ENCODE data around the gene MBNL2.

Gene MBNL2

DNA sequence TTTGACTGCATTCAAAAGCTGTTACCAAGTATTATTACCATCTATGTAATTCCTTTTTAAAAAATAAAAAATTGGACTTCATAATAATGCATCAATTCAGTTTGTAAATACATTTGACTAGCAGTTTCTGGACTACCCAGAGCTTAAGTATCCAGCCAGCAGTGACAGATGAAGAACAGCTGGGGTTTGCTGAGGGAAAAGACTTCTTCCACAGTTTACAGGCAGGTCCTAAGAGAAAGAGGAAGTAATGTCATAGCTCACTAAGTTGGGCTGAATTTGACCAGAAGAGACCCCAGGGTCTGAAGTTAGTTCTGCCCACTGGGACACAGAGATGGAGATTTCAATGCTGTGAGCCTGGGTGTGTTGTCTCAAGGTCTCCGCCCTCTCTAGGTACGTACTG is 96.4 kb downstream of the MBNL2 start:
- in situ Hi-C loops (cut with HindIII; ENCODE audit: low sequenced_read_pairs): no loop called here

DNA sequence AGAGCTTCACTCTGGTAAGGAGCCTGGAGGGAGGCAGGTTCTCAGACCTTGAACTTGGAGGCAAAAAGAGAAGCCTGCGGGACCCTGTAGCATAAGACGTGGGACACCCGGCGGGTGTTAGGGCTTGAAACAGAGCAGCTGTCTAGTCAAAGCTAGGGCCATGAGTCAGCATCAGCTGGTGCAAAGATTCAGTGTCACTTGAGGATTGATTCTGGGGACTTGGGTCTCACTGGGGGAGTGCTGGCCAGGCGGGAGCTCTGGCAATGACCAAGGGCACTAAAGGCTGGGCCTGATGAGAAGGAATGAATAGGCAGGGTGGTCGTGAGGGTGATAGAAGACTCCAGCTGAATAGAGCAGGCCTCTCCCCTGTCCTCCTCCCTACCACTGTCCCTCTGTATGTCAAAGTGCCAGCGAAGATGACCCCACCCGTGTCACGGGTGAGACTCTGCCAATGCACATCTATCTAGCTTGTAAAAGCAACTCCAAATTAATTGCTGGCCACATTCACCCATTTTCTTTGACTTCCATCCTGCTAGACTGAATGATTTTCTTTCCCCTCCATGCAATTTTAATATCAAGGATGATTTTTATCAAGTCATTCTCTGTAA is 97.1 kb downstream of the MBNL2 start:
- in situ Hi-C loops (cut with HindIII; ENCODE audit: low sequenced_read_pairs): no loop called here

DNA sequence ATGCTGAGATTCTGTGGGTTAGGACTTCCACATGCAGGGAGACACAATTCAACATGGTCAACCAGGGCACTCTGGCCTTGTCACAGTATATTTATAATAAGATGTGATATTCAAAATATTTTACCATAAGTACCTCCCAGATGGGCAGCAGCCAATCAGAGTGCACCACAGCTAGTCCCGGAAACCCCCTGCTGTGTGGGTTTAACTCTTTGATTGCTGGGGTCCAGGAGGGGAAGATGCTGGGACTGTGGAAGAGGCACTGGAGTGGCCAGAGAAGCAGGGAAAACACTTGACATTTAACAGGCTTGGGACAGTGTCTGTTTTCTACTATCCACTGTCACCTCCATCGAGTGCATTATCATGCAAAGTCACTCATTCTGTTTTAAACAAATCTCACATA is 99.0 kb downstream of the MBNL2 start:
- in situ Hi-C loops (cut with HindIII; ENCODE audit: low sequenced_read_pairs): no loop called here

DNA sequence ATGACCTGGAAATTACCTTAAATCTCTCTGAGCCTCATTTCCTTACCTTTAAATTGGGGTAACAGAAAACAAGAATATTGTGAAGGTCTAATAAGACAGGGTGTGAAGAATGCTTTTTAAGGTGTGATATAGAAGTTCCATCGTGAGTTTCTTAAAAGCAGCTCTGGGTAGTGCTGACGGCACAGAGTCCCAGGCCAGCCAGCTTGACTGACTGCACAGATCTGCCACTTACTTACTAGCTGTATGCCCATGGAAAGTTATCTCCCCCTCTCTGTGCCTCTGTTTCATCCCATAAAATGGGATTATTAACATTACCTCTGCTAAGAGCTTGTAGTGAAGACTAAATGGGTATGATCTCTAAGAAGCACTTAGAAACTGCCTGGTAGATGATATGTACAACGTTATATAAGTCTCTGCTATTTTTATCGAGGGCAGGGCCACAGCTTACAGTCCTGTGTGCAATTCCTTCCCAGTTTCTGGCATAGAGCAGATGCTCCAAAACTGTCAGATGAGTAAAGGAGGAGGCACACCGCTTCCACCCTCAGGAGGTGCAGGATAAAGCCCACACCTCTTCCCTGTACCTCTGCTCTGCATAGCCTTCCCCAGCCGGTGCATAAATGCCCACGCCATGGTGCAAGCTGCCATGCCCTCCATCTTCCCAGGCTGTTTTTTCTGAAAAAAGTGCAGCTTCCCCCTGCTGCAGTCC is 99.6 kb downstream of the MBNL2 start:
- in situ Hi-C loops (cut with HindIII; ENCODE audit: low sequenced_read_pairs): no loop called here

DNA sequence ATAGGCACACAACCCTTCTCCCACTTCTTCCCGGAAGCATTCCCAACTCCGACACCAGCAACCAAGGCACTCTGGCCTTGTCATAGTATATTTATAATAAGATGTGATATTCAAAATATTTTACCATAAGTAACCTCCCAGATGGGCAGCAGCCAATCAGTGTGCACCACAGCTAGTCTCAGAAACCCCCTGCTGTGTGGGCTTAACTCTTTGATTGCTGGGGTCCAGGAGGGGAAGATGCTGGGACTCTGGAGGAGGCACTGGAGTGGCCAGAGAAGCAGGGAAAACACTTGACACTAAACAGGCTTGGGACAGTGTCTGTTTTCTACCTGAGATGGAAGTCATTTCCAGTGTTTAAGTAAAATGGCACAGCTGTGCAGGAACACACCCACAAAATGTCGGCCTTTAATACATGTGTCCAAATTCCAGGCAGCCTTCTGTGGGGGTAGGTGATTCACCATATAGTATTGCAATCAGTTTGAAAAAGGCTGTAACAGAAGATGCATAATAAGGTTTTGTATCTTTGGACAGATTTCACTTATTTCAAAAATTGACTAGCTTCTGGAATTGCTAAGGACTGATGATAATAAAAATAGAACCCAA is 100.7 kb downstream of the MBNL2 start:
- in situ Hi-C loops (cut with HindIII; ENCODE audit: low sequenced_read_pairs): no loop called here

DNA sequence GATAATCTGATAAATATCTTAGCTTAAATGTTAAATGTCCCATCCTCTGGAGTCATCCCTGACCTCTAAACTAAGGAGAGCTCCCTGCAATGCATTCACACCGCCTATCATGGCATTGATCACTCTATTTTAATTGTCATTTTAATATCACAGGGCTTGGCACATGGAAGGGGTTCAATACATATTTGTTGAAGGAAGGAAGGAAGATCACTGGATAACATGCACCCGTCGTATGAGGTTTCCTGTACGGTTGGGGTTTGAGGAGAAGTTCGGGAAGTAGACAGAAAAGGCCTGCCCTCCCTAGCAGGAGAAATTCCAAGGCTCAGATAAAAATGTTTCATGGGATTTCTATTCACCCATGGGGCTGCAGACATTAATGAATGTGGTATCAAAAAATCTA is 102.0 kb downstream of the MBNL2 start:
- in situ Hi-C loops (cut with HindIII; ENCODE audit: low sequenced_read_pairs): no loop called here

DNA sequence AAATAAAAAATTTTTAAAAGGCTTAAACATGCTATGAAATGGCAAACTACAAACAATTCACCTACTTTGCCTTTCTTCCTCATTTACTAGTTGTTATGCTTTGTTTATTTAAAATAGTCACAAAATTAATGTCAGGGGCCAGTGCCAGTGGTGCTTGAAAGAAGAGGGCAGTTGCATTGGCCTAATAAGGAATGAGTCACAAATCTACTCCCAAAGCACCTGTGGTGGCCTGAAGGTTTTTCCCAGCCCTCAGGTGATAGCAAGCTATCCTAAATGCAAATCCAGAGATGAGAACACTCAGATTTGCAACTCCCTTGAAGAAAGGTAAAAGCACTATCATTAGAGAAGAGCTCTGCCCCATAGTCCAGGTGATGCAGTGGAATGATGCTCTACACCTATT is 103.6 kb downstream of the MBNL2 start:
- in situ Hi-C loops (cut with HindIII; ENCODE audit: low sequenced_read_pairs): no loop called here

DNA sequence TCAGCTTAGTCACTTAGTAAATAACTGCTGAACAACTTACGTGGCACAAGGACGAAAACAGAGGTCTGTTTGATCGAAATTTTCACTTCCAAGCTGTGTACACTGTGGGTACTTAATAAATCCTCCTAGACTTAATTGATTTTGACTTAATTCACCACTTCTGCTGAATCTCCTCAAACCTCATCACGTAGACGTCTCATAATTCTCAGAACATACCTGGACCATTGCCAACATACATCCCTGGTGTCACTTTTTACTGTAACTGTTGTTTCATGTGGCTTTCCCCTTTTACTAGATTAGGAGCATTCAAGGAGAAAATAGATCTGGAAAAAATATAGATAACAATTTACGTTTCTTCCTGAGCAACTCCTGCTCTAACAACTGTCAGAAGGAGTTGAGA is 105.0 kb downstream of the MBNL2 start:
- in situ Hi-C loops (cut with HindIII; ENCODE audit: low sequenced_read_pairs): no loop called here

DNA sequence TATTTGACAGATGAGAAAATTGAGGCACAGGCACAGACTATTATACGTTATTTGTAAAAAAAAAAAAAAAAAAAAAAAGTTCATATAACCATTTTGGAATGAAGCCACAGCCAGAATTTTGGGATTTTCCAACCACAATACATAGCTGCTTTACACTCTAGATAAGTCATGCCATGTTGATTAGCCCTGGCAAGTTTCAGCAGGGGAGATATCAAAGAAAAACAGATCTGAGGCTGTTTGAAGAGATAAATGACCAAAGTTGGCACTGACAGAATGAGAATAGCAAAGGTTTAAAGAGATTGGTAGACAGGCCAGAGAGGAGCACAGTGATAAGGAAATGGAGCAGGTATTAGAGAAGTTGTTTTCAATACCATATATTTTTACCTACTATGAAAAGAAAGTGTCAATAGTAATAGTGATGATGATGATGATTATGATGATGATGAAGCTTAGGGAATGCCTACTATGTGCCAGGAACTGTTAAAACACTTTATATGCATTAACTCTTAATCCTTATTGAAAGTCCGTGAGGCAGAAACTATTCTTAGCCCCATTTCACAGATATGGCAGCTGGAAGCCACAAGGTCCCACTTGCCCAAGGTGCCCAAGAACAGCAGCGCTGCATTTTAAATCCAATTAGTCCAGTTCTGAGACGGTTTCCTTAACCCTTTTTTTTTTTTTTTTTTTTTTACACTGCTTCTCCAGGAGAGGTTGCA is 105.5 kb downstream of the MBNL2 start:
- in situ Hi-C loops (cut with HindIII; ENCODE audit: low sequenced_read_pairs): no loop called here

DNA sequence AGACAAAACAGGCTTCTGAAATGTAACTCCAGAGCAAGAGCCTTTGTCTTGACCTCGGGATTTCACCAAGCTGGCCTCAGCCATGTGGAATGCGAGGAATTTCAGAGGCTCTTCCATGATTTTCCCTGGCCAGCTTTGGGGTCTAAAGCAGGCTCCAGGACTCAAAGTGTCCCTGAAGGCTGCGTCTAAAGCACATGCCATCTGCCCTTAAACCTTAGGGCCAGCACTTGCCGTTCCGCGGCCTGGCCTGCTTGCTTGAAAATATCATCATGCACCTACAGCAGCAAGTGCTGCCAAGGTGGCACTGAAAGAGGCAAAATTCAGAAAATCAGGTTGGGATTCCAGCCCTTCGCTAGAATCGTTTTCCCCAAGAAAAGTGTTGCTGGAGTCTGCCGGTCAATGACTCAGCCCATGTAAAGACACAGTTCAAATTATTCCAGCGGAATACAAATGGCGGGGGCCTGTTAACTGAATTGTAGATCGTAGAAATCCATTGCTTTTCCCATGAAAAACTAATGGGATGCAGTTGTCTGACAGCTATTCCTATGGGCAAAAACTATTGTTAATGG is 106.2 kb downstream of the MBNL2 start:
- in situ Hi-C loops (cut with HindIII; ENCODE audit: low sequenced_read_pairs): no loop called here

DNA sequence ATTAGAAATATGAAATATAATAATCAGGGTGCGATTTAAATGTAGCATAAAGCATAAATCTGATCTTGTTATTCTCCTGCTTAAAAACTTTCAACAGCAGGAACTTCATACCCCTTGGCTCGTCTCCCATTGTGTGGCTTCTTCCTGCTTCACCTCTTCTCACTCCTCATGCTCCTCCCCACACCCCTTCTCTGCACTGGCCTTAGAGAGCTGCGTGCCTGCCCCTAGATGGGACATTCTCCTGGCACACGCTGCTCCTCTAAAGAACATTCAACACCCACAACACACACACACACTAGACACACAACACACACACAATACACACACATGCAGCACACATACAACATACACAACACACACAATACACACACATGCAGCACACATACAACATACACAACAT is 107.2 kb downstream of the MBNL2 start:
- in situ Hi-C loops (cut with HindIII; ENCODE audit: low sequenced_read_pairs): no loop called here

DNA sequence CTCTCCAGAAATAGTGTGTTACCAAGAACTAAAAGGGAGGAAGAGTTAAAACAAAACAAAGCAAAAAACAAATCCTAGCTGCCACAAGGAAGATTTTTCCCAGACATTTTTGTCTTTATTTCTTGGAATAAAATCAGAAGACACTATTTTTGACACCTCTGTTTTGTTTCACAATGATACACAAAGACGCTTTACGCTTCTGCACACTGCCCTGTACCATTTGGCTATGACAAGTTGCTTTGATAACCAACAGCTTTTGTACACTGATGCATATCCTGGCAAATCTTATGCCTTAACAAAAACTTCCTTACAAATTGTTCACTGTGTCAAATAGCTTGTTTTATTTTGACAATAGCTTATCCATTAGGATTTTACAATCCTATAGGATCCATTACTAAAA is 108.3 kb downstream of the MBNL2 start:
- in situ Hi-C loops (cut with HindIII; ENCODE audit: low sequenced_read_pairs): no loop called here

DNA sequence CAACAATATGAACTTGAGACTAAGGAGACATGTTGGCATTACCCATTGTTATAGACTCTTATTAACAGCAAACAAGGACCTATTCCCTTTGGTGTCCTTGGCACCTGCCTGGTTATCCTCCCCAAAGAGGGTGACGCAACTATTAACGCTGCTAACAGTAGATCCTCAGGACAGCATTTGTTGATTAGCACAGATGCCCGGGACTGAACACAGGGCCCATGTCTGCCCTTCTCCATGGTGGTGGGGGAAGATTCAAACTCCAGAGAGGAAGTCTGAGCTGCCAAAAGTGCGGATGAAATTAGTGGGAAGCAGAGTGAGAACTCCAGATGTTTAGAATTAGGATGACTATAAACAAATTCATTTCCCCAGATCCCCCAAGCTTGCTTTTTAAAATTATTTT is 110.6 kb downstream of the MBNL2 start:
- in situ Hi-C loops (cut with HindIII; ENCODE audit: low sequenced_read_pairs): no loop called here

DNA sequence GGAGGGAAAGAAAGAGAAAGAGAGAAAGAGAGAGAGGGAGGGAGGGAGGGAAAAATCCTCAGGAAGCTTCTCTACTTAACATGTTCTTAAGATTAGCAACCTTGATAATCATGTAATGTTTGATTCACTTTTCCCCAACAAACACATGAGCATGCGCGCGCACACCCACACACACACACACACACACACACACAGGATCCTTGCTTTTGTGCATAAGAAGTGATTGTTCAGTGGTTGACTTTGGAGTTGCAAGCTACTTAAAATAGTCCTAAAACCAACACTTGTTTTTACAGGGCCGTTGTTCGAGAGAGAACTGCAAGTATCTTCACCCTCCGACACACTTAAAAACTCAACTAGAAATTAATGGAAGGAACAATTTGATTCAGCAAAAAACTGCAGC is 111.8 kb downstream of the MBNL2 start:
- in situ Hi-C loops (cut with HindIII; ENCODE audit: low sequenced_read_pairs): no loop called here

DNA sequence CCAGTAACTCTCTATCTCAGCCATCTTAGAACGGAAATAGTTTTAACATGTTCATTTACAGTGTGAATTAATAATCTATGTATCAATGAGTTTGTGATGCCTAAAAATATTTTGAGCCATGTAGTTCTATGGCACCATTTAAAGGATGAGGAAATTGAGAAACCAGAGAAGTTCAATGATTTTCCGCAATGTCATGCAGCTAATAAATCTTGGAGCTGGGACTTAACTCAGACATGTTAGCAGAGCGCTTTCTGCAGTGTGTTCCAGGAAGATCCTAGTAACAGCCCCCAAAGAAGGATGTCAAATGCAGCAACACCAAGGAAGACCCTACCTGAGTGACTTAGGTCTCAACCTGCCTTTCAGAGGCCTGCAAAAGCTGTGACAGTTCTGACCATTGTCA is 112.6 kb downstream of the MBNL2 start:
- in situ Hi-C loops (cut with HindIII; ENCODE audit: low sequenced_read_pairs): no loop called here

DNA sequence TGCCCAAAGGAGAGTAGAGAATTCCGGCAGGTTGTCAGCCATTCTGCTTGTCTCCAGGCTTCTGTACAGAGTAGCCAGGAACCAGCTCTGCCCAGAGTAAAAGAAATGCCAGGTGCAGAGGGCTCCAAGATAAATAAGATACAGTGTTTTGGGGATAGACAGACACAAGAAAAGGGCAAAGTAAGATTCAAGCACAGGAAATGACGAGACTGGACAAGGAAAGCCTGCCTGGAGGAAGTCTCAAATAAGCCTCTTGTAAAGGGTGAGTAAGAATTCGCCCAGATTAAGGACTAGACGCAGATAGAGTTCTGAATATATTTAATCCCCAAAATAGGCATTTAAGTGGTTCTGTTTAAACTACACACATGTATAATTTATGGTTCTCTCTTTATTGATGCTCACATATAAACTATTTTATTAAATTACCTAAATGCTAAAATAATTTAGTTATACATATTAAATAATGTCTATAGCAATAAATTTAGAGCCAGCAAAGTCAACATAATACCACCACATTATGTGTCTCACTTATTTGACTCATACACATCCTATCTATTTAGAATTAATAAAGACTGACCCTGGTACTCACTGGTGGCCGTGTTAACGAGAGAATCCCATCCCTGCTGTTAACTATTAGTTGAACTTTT is 113.5 kb downstream of the MBNL2 start:
- in situ Hi-C loops (cut with HindIII; ENCODE audit: low sequenced_read_pairs): no loop called here

DNA sequence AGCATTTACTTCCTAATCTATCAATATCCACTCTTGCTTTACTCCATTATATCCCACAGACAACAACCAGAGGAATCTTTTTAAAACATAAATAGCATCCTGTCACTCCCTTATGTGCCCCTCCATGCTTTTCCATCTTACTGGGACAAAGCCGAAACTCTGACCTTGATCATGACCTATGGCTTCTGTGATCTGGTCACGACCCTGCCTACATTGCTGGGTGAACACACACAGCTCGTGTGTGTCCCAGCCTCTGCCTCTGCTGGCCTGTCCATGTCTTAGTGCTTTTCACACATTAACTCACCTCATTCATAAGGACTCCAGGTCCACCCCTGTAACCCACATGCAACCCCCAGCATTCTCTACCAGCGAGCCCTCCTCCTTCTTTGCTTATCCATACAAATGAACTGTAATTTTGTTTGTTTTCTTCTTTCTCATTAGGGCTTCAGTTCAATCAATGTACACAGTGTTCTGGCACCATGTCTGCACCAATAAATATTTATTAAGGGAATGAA is 115.9 kb downstream of the MBNL2 start:
- in situ Hi-C loops (cut with HindIII; ENCODE audit: low sequenced_read_pairs): no loop called here

DNA sequence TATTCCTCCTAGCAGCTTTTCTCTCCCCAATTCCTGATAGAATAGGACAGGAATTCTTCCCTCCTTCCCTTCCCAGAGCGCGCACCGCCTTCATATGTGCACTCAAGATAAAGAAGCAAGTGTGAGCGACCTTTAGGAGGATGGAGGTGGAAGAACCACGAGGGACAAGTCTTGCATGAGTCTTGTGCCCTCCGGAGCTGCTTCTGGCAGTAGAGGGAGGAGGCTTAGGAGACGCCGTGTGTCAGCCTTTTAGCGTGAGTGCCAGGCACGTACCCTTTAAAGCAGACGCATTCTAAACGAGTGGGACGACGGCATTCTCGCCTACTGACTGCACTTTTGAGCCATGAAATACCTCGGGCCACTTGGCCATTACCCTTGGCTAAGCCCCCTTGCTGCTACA is 116.4 kb downstream of the MBNL2 start:
- in situ Hi-C loops (cut with HindIII; ENCODE audit: low sequenced_read_pairs): no loop called here

DNA sequence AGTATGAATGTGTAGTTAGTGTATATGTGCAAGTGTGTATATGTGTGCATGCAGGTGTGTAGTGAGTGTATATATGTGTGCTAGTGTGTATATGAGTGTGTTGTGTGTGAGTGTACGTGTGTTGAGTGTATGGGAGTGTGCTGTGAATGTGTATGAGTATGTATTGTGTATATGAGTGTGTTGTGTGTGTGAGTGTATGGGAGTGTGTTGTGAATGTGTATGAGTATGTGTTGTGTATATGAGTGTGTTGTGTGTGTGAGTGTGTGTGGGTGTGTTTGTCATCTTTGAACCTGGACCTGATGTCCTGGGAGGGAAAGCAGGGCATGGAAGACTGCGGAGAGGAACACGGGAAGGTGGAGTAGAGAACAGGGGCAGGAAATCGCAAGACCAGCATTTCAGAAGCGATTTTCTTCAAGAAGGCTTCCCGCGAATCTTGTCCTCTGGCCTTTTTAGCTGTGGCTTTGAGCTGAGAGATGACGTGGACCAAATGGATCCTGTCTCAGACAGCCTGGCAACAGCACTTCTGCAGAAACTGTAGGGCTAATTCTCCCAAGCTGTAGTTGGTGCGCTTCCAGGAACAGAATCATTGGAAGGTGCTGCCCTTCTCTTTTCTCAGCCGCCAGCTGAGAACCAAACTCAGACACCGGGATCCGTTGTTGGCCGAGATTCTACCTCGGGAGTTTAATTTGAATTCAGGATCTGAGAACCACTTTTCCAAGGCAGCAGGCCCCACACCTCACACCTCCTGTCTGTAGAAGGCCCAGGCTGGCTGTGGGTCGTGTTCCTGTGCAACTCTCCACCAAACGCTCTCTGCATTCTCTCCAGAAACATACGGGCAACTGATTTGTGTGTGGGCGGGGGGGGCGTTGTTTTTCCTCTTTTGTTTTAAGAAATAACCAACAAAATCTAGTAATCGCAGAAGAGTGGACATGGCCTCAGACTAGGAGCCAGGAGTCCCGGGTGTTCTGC is 117.2 kb downstream of the MBNL2 start:
- in situ Hi-C loops (cut with HindIII; ENCODE audit: low sequenced_read_pairs): no loop called here
